GM12891 (cell line): ENCODE results near the gene GPSM3.

Source experiments
- POLR2A ChIP-seq: IDR thresholded peaks from 2 replicates; pipeline ENCODE4 v1.6.1; 2011; ENCODE audit warnings: low read depth, low read length, control low read depth
- POLR2AphosphoS5 ChIP-seq: IDR thresholded peaks from 2 replicates; pipeline ENCODE4 v1.6.1; 2011; ENCODE audit warnings: low read depth, low read length, control low read depth
- POU2F2 ChIP-seq: IDR thresholded peaks from 2 replicates; pipeline ENCODE4 v1.6.1; 2011; ENCODE audit warnings: low read depth, mild to moderate bottlenecking, control low read depth, low read length, moderate library complexity
- SPI1 ChIP-seq: IDR thresholded peaks from 2 replicates; pipeline ENCODE4 v1.6.1; 2011; ENCODE audit warnings: low read depth, low read length, control low read depth
- TAF1 ChIP-seq: IDR thresholded peaks from 2 replicates; pipeline ENCODE4 v1.6.1; 2011; ENCODE audit warnings: low read depth, low read length, control low read depth

GRCh38 chr6:32189742-32190053, 2.7 kb downstream of the GPSM3 start:
- no peak for TF ChIP-seq POLR2A
- TF ChIP-seq SPI1 = no peak
- TF ChIP-seq TAF1 = no peak
- TF ChIP-seq POLR2AphosphoS5 = no peak
- no peak for TF ChIP-seq POU2F2
